AG10803 (cell line): ENCODE measurements around the gene NCL.

Experiments used
- DNase-seq: peaks from one replicate; pipeline ENCODE4 v3.0.0; 2010; ENCODE audit warnings: low read depth
- H3K4me3 ChIP-seq: 2 replicates; pipeline ENCODE4 v1.5.1; 2011; ENCODE audit warnings: mild to moderate bottlenecking, low read length, control low read depth
- CTCF ChIP-seq: conservative IDR thresholded peaks from 2 replicates; pipeline ENCODE4 v1.5.1; 2011; ENCODE audit warnings: mild to moderate bottlenecking, low read length, control low read depth, inconsistent platforms

The NCL gene

DNA sequence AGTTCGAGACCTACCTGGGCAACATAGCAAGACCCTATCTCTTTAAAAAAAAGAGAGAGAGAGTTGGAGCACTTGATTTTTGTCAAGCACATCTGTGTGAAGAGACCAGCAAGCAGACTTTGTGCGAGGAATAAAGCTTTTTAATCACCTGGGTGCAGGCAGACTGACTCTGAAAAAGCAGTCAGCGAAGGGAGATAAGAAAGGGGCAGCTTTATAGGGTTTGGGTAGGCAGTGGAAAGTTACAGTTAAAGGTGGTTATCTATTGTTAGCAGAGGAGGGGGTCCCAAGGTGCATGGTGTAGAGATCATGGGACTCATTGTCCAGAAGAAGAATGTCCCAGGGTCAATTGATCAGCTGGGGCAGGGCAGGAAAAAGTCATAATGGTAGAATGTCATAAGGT, 34.4 kb downstream of the NCL start:
- TF ChIP-seq CTCF: no peak
- H3K4me3 ChIP-seq: no peak overlapping the region
- DNase-seq: no peak

GRCh38 chr2:231429152-231429551, 35.1 kb downstream of the NCL start:
- no peak overlapping the region for H3K4me3 ChIP-seq
- no peak for DNase-seq
- no peak for TF ChIP-seq CTCF

DNA sequence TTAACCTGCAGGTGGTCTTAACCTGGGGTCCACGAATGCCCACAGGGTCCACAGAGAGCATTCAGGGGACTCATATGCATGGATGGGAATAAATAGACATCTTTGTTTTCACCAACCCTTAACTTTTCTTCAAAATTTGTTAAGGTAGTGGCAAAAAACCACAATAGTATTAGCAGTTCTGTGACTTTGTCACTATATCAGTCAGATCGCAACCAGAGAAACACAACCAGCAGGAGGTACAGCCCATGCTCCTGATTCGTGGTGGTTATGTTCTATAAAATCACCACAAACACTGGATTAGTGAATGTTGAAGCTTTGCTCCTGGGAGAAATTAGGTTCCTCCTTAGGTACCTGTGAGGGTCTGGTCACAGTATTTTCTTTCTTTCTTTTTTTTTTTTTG, 37.2 kb downstream of the NCL start:
- DNase-seq: no peak
- TF ChIP-seq CTCF: no peak
- no peak overlapping the region for H3K4me3 ChIP-seq

- TF ChIP-seq CTCF: no peak
- DNase-seq: no peak
- H3K4me3 ChIP-seq: no peak overlapping the region
Measured at GRCh38 chr2:231425811-231426703, 38.2 kb downstream of the NCL start.

GRCh38 chr2:231425291-231425810, 38.9 kb downstream of the NCL start:
- TF ChIP-seq CTCF: no peak
- no peak overlapping the region for H3K4me3 ChIP-seq
- DNase-seq: no peak

- TF ChIP-seq CTCF: no peak
- no peak overlapping the region for H3K4me3 ChIP-seq
- no peak for DNase-seq
Measured at GRCh38 chr2:231423176-231423575, 41.1 kb downstream of the NCL start.

- no peak for TF ChIP-seq CTCF
- no peak for DNase-seq
- no peak overlapping the region for H3K4me3 ChIP-seq
Measured at GRCh38 chr2:231422056-231422455, 42.2 kb downstream of the NCL start.
